NCI-H345 treated with DMSO at 0.1 percent for 48 hours (cell line): ENCODE measurements around the gene FHOD1.

ENCODE experiments used
- DNase-seq: peaks from one replicate; lab custom pipeline; 2025; ENCODE audit not compliant: unreplicated experiment; lab: John Stamatoyannopoulos, UW

The FHOD1 gene

DNA sequence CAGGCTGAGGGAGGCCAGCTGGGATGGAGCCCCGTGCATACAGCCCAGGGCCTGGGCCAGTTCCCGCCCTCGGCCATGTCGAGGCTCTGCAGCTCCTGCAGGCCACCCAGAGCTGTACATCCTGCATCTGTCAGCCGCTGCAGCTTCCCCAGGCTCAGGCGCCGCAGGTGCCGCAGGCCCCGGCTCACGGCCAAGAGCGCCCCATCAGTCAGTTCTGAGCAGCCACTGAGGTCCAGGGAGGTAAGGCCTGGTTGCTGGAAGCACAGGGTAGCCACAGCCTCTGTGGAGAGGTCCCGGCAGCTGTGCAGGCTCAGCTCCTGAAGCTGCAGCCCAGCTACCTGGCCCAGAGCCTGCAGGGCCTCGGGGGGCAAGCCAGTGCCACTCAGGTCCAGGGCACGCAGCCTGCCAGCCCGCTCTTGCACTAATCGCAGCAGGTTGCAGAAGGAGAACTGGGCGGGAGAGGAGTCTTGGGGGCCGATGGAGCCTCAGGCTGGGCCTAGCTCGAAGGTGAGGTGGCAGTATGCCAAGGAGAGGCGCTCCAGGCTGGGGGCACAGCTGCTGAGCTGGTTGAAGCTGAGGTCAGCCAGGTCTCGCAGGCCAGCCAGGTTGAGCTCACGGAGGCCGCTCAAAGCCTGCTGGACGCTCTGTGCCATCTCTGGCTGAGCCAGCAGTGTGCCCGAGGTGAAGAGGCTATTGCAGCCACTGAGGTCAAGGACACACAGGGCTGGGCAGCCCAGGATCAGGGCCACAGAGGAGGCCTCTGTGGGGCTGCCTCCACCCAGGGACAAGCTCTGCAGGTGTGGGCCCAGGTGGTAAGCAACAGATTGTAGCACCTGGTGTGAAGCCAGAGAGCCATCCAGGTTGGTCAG lies 37.0 kb downstream of the FHOD1 start:
- DNase-seq, result no peak

DNA sequence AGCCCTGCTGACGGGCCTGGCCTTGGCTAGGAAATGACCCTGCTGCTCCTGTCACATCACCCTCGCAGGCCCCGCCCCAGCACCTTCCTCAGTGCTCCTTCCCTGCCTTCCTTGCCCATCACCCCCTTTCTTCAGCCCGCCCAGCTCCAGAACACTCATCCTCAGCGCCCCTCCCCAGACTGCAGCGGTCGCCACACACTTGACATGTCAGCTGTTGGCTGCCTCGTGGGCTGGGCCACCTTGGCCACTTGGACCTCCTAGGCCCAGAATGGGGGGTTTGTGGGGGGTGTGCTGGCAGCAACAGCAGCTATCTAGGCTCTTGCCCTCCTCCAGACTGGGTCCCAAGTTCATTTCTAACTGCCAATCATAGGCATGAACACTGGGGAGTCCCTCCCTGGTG lies 37.7 kb downstream of the FHOD1 start:
- DNase-seq, result no peak

DNA sequence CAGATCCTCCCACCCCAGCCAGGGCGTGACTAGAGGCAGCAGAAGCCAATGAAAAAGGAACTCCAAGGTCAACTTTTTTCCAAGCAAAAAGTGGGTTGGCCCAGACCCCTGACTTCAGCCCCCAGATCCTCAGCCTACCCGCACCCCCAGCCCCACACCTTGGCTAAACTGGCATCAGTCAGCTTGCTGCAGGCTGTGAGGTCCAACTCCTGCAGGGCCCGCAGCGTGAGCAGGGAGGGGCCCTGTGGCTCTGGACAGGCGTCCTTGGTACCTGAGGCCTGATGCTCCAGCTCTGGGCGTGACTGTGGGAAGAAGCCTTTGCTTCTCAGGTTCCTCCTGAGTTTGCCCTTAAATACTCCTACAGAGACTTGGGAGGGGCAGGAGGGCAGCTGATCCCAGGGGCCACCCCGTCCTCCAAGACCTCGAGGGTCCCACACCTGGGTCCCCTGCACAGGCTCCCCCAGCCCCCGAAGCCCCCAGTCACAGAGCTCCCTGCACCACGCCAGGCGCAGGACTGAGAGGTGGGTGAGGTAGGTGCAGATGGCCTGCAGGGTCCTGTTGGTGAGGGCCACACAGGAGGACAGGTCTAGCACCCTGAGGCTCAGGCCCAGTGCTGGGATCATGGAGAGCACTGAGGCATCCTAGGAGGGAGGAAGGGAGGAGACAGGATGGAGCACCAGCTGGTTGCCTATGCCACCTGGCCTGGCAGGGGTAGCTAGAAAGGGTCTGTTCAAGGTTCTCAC lies 39.0 kb downstream of the FHOD1 start:
- DNase-seq, result no peak

DNA sequence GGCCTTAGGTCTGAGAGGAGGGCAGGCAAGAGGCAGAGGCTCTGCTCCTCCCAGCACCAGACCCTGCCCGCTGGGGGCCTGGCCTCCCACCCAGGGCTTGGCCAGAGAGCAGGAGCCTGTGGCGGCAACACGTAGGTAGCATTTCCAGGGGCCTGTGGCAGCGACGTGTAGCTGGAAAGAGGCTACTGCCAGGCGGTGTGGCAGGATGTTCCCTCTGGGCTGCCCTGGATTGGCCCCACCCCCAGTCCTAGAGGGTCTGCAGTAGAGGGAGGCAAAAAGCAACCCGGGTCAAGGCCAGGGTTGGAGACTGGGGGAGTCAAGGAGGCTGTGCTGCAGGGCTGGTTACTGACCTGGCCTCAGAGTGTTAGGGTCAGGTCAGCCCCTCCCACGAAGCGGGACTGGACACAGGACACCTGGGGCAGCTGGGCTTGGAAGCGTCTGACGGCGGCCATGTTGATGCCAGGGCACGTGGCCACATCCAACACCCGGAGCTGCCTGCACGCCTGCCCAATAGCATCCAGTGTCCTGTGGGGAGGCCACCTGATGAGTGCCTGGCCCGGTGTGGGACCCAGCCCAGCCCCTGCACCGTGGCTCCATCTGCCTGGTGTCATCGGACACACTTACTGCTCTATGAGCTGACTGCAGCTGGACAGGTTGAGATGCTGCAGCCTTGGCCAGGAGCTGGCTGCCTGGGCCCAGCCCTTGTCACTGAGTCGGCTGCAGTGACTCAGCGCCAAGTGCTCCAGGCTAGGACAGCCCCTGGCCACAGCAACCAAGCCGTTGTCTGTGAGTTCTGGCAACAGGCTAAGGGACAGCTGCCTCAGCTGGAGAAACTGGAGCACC lies 39.8 kb downstream of the FHOD1 start:
- no peak for DNase-seq

DNA sequence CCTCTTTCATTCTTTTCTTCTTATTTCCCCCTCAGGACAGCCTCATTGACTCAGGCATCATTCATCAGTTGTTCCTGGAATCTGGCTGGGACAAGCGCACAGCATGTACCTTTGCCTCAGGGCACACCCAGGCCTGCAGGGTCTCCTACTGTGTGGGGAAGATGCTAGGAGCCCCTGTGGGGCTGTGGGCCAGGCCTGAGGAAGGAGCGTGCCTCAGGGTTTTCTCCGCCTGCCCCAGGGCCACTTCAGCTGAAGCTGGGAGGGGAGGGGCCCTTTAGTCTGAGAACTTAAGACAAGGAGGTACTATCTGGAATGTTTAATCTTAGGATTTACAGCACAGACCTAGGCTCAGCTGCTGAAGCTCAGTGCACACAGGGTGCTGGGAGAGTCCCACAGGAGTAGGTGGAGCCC lies 40.4 kb downstream of the FHOD1 start:
- no peak for DNase-seq

DNA sequence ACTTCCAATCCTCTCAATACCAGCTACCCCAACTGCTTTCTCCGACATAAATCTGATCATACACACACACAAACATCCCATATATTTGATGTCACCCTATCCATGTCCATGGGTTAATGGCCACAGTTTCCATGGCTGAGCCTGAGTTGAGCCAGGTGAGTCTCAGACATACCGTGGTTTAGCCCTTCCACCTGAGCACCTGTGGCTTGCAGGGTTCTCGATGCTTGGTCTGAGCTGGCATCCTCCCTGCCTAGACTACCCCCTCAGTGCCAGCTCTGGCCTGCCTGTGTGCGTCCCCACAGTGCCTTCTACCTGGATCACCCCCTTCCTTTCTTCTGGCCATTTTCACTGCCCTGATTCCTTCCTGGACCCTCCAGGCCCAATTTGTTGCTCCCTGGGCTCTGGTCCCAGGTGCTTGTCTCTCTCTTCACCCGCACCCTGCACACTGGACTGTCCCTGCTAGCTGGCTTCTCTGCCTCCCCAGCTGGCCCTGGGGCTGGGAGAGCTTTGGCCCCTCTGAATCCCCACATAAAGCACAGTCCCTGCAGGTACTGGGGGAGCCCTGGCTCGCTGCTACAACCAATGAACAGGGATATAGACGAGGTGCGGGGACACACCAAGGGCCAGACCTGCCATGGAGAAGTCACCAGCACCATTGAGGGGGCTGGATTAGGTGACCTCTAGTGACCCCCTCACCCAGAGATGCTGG lies 41.0 kb downstream of the FHOD1 start:
- DNase-seq, result no peak

DNA sequence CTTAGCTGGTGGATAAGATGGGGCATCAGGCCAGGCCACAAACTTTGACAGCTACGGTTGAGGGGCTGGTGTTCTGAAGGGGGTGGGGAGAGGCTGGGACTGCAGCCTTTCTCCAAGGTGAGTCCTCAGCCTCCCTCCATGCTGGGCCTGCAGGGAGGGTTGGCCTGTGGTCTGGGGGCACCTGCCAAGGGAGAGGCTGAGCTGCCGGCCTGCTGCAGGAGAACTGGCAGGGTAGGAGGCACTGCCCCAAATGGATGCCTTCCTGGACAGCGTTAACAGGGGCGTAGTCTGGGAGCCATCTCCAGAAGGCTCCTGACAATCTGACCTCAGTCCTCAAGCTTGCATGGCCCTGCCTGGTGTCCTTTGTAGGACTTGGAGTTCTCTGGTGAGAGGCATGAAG lies 43.2 kb downstream of the FHOD1 start:
- no peak for DNase-seq

DNA sequence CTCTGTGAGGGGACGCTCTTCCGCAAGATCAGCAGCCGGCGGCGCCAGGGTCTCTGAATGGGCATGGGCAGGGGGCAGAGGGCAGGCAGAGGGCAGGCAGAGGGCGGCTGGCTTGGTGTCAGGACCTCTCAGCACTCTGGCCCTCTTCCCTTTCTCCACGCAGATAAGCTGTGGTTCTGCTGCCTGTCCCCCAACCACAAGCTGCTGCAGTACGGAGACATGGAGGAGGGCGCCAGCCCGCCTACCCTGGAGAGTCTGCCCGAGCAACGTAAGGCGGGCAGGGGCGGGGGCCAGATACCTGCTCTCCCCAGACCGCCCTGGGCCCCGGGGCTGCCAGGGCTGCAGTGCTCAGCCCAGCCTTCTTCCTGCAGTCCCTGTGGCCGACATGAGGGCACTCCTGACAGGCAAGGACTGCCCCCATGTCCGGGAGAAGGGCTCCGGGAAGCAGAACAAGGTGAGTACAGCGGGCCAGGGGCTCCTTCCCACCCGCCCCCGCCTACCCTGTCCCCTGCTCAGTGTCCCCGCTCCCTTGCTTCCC lies 44.3 kb downstream of the FHOD1 start:
- no peak for DNase-seq

DNA sequence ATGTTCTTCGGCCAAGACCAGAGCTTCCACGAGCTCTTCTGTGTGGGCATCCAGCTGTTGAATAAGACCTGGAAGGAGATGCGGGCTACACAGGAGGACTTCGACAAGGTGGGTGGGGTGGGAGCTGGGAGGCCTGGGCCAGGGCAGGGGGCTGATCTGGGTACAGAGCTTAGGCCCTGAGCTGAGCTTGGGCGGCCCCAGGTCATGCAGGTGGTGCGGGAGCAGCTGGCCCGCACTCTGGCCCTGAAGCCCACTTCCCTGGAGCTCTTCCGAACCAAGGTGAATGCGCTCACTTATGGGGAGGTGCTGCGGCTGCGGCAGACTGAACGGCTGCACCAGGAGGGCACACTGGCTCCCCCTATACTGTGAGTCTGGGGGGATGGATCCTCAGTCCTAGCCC lies 44.9 kb downstream of the FHOD1 start:
- DNase-seq, result no peak

DNA sequence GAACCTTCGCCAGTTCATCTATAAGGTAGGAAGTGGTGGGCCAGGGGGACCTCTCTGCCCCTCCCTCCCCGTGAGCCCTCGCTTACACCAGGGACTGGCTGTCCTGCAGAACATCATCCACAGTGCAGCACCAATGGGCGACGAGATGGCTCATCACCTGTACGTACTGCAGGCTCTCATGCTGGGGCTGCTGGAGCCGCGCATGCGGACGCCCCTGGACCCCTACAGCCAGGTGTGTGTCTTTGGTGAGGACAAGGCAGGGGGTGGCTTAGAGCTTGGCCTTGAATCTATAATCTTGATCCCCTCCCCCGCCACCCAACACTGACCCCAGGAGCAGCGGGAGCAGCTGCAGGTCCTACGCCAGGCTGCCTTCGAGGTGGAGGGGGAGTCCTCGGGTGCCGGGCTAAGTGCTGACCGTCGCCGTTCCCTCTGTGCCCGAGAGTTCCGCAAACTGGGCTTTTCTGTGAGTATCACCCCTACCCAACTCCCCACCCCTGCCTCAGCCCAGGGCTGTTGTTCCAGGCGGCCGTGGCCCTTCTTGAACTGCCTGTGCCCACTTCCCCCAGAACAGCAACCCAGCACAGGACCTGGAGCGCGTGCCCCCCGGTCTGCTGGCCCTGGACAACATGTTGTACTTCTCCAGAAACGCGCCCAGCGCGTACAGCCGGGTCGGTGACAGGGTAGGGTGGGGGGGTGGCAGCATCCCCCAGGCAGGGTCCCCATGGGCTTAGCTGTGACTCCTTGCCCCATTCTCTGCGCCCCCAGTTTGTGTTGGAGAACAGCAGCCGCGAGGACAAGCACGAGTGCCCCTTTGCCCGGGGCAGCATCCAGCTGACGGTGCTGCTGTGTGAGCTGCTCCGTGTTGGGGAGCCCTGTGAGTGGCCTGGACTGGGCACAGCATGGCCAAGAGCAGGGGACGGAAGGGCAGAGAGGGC lies 45.6 kb downstream of the FHOD1 start:
- no peak for DNase-seq

DNA sequence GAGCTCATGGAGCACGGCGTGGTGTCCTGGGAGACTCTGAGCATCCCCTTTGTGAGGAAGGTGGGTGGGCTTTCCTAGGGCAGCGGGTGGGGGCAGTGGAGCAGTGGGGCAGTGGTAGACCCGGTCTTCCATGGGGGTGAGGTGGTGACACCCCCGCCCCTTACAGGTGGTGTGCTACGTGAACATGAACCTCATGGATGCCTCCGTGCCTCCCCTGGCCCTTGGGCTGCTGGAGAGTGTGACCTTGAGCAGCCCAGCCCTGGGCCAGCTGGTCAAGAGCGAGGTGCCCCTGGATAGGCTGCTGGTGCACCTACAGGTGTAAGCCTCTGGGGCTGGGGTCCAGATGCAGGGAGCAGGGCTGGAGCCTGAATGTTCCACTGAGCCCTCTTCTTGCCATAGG lies 46.8 kb downstream of the FHOD1 start:
- DNase-seq, result no peak

DNA sequence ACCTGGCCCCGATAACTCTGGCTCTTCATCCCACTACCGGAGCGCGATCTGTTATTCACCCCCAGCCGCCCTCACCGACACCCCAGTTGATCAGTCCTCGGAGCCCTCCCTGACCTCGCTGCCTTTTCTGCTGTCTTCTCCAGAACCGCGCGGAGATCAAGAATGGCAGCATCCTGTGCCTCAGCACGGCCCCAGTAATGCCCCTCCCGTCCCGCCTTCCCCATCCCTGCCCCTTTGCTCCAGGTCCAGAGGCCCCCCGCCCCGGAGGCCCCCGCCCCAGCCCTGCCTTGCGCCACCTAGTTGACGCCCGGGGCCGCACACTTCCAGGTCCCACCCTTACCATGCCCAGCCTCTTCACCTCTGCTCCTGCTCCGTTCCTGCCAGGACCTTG lies 47.5 kb downstream of the FHOD1 start:
- DNase-seq, result no peak

DNA sequence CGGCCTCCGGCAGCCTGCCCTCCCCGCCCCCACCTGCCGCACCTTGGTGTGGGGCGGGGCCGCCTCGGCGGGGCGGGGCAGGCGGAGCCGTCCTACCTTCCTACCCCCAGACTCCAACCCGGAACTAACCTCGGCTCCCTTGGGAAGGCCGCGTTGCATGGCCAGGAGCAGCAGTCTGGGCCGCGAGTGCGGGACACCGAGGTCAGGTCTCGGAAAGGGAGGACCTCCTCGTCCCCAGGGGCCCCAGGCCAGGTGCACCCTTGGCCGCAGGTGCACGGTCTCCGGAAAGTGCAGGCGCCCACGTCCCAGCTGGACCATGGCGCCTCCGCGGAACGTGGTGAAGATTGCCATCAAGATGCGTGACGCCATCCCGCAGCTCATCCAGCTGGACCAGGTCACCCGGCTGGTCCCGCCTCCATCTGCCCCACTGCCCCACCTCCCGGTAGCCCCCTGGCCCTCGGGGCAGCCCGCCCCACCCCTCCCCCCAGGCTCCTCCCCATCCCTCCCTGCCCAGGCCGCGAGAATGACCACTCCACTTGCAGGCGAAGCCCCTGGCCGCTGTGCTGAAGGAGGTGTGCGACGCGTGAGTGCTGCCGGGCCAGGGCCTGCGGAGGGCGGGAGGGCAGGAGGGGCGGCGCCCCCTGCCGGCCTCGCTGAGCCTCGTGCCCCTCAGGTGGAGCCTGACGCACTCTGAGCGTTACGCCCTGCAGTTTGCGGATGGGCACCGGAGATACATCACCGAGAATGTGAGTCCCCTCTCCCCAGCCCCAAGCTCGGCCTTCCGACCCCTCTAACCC lies 48.1 kb downstream of the FHOD1 start, which contains the start of gene ELMO3:
Gene ELMO3, plus strand, starts transcription at position 121 of the 797 bp plus-strand sequence. Its CDS starts 196 bp downstream, at position 317.
- DNase-seq, result peak; percentile 17

DNA sequence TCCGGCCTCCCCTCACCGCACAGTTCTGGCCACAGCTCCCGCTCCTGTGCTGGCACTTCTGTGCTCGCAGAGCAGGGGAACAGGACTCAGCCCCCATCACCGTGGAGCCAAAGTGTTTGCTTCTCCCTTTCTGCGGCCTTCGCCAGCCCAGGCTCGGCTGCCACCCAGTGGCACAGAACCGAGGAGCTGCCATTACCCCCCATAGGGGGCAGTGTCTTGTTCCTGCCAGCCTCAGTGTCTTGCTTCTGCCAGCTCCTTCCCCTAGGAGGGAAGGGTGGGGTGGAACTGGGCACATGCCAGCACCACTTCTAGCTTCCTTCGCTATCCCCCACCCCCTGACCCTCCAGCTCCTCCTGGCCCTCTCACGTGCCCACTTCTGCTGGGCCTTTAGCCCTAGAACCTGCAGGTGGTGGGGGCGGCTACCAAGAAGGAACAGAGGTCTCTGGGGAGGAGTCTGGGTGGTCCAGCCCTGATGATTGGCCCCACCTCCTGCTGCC lies 49.0 kb downstream of the FHOD1 start:
- no peak for DNase-seq

DNA sequence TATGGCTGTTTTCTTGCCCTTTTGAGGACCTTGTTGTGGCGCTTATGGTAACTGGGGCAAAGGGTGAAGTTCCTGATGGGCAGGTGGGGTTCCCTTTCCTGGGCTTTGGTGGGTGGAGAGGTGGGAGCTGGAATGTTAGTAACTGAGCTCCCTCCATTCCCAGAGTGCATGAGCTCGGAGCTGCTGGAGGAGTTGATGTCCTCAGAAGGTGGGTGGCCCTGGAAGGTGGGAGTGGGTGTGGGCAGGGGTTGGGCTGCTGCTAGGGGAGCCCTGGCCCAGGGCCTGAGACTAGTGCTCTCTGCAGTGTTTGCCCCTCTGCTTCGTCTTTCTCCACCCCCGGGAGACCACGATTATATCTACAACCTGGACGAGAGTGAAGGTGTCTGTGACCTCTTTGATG lies 49.6 kb downstream of the FHOD1 start:
- DNase-seq, result no peak

DNA sequence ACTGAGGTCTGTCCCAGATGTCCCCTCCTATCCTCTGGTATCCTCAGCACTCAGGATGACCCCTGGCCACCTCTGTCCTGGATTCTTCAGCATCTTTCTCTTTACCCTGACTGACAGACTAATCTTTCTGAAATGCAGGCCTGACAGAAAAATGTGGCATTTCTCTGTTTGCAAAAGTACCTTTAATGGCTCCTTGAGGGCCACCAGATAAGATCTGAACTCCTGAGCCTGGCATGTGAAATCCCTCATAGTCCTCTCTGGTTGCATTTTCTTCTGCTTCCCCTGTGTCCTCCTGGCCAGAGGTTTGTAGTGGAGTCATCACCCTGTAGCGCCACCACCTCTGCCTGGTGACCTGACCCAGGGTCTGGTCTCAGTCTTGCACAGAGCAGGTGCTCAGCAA lies 50.4 kb downstream of the FHOD1 start:
- no peak for DNase-seq

DNA sequence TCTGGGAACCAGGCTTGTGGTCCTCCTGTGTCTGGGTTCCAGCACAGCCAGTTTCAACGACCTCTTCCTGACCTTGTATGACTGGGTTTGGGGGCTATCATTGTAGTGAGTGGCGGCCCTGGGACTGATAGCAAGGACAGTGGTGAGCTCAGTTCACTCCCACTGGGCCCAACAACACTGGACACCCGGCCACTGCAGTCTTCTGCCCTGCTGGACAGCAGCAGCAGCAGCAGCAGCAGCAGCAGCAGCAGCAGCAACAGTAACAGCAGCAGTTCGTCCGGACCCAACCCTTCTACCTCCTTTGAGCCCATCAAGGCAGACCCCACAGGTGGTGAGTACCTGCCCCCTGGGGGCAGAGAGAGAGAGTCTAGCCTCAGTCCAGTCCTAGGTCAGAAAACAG lies 51.6 kb downstream of the FHOD1 start:
- no peak for DNase-seq

DNA sequence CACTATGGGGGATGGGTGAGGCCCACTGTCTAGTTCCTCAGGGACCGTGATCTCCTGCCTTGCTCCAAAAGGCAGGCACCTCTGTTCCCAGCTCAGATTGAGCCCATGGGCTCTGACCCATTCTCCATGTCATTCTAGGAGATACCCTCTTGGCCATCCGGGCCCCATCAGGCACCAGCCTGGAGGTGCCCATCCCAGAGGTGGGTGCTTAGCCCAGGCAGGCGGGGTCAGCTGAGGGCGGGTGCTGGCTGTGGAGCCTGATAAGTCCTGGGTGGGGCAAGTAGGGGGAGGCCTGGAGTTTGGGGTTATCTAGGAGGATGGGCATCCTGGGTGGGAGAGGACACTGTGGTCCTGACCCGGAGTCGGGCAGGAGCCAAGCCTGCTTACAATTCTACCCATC lies 53.0 kb downstream of the FHOD1 start:
- no peak for DNase-seq
